Caco-2 (cell line): ENCODE measurements around the gene WDR75. TPM values are rescaled to one million over a fixed set of nuclear protein-coding genes. Genes with fewer than 3 reads are reported as not detected.

Source experiments
- BruUV-seq: library from RNA; stranded (reverse); fragments of 400-500 nt; replicated peaks from 2 replicates; lab custom pipeline; 2021; lab: Mats Ljungman, UMichigan
- CTCF ChIA-PET: fragments of 300-600 bp; sonication (Branson Sonifier 250); formaldehyde crosslinking; loops from one replicate; lab custom pipeline; 2022; ENCODE audit warnings: antibody characterized with exemption; lab: Charles Lee
- POLR2A ChIA-PET: fragments of 300-600 bp; sonication (Branson Sonifier 250); formaldehyde crosslinking; loops from one replicate; lab custom pipeline; 2022; ENCODE audit warnings: antibody characterized with exemption; lab: Charles Lee
- DNase-seq, 2 experiments: peaks; one replicate each; pipeline versions ENCODE4 v3.0.0 to v3.0.0-alpha.2; 2020 to 2022
- H3K27me3 ChIP-seq: replicated peaks from 2 replicates; pipeline ENCODE4 v1.6.0; 2011; ENCODE audit warnings: low read length; ENCODE audit not compliant: control insufficient read depth, insufficient read depth
- H3K36me3 ChIP-seq: 2 replicates; pipeline ENCODE4 v1.5.1; 2011; ENCODE audit warnings: low read length; ENCODE audit not compliant: control insufficient read depth, insufficient read depth
- H3K4me1 ChIP-seq: fragments of 250-450 bp; sonication (Bioruptor Pico); 2 replicates; pipeline ENCODE4 v1.5.1; 2020; ENCODE audit warnings: mild to moderate bottlenecking
- H3K4me3 ChIP-seq: 2 replicates; pipeline ENCODE4 v1.5.1; 2011; ENCODE audit warnings: low read depth, mild to moderate bottlenecking, control low read depth, low read length
- H3K9me3 ChIP-seq: fragments of 250-450 bp; sonication (Bioruptor Pico); 2 replicates; pipeline ENCODE4 v1.5.1; 2020; ENCODE audit warnings: mild to moderate bottlenecking, moderate library complexity
- H3K27ac Mint-ChIP-seq: one replicate; pipeline ENCODE4 v1.8.0; 2022; ENCODE audit warnings: mixed read lengths; ENCODE audit not compliant: unreplicated experiment
- H3K27me3 Mint-ChIP-seq: one replicate; pipeline ENCODE4 v1.8.0; 2022; ENCODE audit warnings: mixed read lengths; ENCODE audit not compliant: insufficient read depth, unreplicated experiment
- H3K36me3 Mint-ChIP-seq: one replicate; pipeline ENCODE4 v1.8.0; 2022; ENCODE audit warnings: mild to moderate bottlenecking, mixed read lengths; ENCODE audit not compliant: insufficient read depth, unreplicated experiment
- H3K4me1 Mint-ChIP-seq: one replicate; pipeline ENCODE4 v1.8.0; 2022; ENCODE audit warnings: low read depth, mixed read lengths; ENCODE audit not compliant: unreplicated experiment
- H3K4me3 Mint-ChIP-seq: one replicate; pipeline ENCODE4 v1.8.0; 2022; ENCODE audit warnings: mild to moderate bottlenecking, moderate library complexity, mixed read lengths; ENCODE audit not compliant: unreplicated experiment
- H3K9me3 Mint-ChIP-seq: one replicate; pipeline ENCODE4 v1.8.0; 2022; ENCODE audit warnings: mixed read lengths; ENCODE audit not compliant: unreplicated experiment
- intact Hi-C: fragments of 100-400 bp; cut with micrococcal nuclease; formaldehyde crosslinking; loops from one replicate; pipeline ENCODE4 v1.10.0; 2022; ENCODE audit not compliant: unreplicated experiment
- total RNA-seq: library from RNA; stranded (reverse); gene quantifications from 2 replicates; pipeline ENCODE4 v1.2.3, GENCODE V29; 2022
- TF ChIP-seq, protein P1 (sequence below), 2 experiments: fragments of 200-600 bp in 1 of 2; IDR thresholded peaks; 1 replicate in 1 of 2; 2 replicates in 1 of 2; pipeline versions ENCODE4 v1.5.1 to v1.8.0; 2011 to 2022; ENCODE audit warnings: antibody characterized with exemption in 1 of 2, control low read depth in 1 of 2, inconsistent platforms in 1 of 2, low read depth in 1 of 2, low read length in 1 of 2, mild to moderate bottlenecking in 1 of 2, moderate library complexity in 1 of 2; ENCODE audit not compliant: insufficient read depth in 1 of 2, severe bottlenecking in 1 of 2, unreplicated experiment in 1 of 2

WDR75 gene
- total RNA-seq, 1 experiment from 2014 or later: 50.2 TPM

DNA sequence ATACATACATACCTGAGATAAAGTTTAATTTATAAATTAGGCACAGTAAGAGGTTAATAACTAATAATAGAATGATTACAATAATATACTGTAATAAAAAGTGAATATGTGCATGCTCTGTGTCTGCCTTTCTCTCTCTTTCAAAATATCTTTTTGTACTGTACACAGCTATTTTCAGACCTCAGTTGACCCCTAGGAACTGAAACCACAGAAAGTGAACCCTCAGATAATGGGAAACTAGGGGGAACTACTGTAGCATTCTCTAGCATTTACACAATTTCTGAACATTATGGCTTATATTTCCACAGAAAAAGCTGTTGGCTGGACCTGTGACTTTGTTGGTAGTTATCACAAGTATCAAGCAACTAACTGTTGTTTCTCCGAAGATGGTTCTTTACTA, 25.9 kb downstream of the WDR75 start:
- no peaks in the 10 kb centered on the region for H3K9me3 ChIP-seq
- Mint-ChIP-seq H3K9me3 (no peaks in the 10 kb centered on the region), H3K4me3 (no peak overlapping the region), H3K4me1 (no peaks in the 10 kb centered on the region), H3K36me3 (peaks cover 80% of the 10 kb centered on the region), H3K27ac (no peak overlapping the region), H3K27me3 (no peaks in the 10 kb centered on the region)
- peaks cover 1% of the 10 kb centered on the region for H3K36me3 ChIP-seq
- no TSS peak for BruUV-seq
- DNase-seq: no peak
- no peaks in the 10 kb centered on the region for H3K4me1 ChIP-seq
- no peak overlapping the region for H3K4me3 ChIP-seq
- CTCF ChIA-PET: interaction anchor here (1.3 kb wide), 1 partner anchor 194 kb away, joined by 3 read pairs; the partner anchor contains the start of gene ASNSD1
- intact Hi-C loops: loop anchor here (2.0 kb wide), 1 partner anchor 88 kb away; no protein-coding TSS in a partner anchor
- no peaks in the 10 kb centered on the region for H3K27me3 ChIP-seq
- POLR2A ChIA-PET: no interaction called here
- TF ChIP-seq, protein P1, sequence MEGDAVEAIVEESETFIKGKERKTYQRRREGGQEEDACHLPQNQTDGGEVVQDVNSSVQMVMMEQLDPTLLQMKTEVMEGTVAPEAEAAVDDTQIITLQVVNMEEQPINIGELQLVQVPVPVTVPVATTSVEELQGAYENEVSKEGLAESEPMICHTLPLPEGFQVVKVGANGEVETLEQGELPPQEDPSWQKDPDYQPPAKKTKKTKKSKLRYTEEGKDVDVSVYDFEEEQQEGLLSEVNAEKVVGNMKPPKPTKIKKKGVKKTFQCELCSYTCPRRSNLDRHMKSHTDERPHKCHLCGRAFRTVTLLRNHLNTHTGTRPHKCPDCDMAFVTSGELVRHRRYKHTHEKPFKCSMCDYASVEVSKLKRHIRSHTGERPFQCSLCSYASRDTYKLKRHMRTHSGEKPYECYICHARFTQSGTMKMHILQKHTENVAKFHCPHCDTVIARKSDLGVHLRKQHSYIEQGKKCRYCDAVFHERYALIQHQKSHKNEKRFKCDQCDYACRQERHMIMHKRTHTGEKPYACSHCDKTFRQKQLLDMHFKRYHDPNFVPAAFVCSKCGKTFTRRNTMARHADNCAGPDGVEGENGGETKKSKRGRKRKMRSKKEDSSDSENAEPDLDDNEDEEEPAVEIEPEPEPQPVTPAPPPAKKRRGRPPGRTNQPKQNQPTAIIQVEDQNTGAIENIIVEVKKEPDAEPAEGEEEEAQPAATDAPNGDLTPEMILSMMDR (IDR thresholded peaks at IDR 0.05; ENCODE audit: insufficient read depth in 1 of 2, low read depth in 1 of 2, low read length in 1 of 2, severe bottlenecking in 1 of 2, unreplicated experiment in 1 of 2): no peak

DNA sequence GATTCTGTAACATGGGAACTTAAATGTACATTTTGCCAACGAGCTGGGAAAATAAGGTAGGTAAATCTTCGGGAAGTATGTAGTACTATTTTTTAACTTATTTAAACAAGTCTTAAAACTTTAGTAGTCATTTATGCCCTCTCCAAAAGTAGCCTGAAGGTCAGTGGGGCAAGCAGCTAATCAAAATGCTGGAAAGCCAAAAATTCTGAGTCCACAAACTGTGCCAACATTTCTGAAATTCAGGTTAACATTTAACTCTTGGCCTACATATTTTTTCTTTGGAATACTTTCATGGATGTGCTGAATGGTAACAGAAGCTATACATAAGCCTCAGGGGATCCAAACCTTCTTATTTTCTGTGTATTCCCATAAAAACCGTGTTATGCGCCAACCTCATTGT, 26.3 kb downstream of the WDR75 start:
- TF ChIP-seq, protein P1 (IDR thresholded peaks at IDR 0.05; ENCODE audit: insufficient read depth in 1 of 2, low read depth in 1 of 2, low read length in 1 of 2, severe bottlenecking in 1 of 2, unreplicated experiment in 1 of 2): no peak
- CTCF ChIA-PET: interaction anchor here (1.3 kb wide), 1 partner anchor 193 kb away, joined by 3 read pairs; the partner anchor contains the start of gene ASNSD1
- H3K36me3 Mint-ChIP-seq: peaks cover 79% of the 10 kb centered on the region

GRCh38 chr2:189474526-189474925, 33.3 kb downstream of the WDR75 start:
- H3K4me1 Mint-ChIP-seq: no peaks in the 10 kb centered on the region
- no TSS peak for BruUV-seq
- no peak for DNase-seq

More for the DNA sequence above, 26.3 kb downstream of the WDR75 start:
- no TSS peak for BruUV-seq
- no peak for DNase-seq
- Mint-ChIP-seq H3K27me3 (no peaks in the 10 kb centered on the region), H3K27ac (no peak overlapping the region), H3K9me3 (no peaks in the 10 kb centered on the region), H3K4me1 (no peaks in the 10 kb centered on the region), H3K4me3 (no peak overlapping the region)
- intact Hi-C loops: loop anchor here (2.0 kb wide), 1 partner anchor 87 kb away; no protein-coding TSS in a partner anchor
- Histone ChIP-seq H3K36me3 (peaks cover 1% of the 10 kb centered on the region), H3K4me1 (no peaks in the 10 kb centered on the region), H3K27me3 (no peaks in the 10 kb centered on the region), H3K9me3 (no peaks in the 10 kb centered on the region), H3K4me3 (no peak overlapping the region)
- POLR2A ChIA-PET: no interaction called here

More at GRCh38 chr2:189474526-189474925, 33.3 kb downstream of the WDR75 start:
- Histone ChIP-seq H3K4me1 (no peaks in the 10 kb centered on the region), H3K4me3 (no peak overlapping the region), H3K27me3 (no peaks in the 10 kb centered on the region), H3K9me3 (no peaks in the 10 kb centered on the region), H3K36me3 (peaks cover 1% of the 10 kb centered on the region; the same call in 1 of the 2 replicates)
- POLR2A ChIA-PET: no interaction called here
- Mint-ChIP-seq H3K36me3 (peaks cover 67% of the 10 kb centered on the region), H3K9me3 (no peaks in the 10 kb centered on the region), H3K4me3 (no peak overlapping the region), H3K27me3 (no peaks in the 10 kb centered on the region), H3K27ac (no peak overlapping the region)
- CTCF ChIA-PET: no interaction called here
- intact Hi-C loops: no loop called here
- TF ChIP-seq, protein P1 (IDR thresholded peaks at IDR 0.05; ENCODE audit: insufficient read depth in 1 of 2, low read depth in 1 of 2, low read length in 1 of 2, severe bottlenecking in 1 of 2, unreplicated experiment in 1 of 2): no peak
